HG03135 (cell line): Measurements from ENCODE around the gene CCR1.
"Not testable (repeated sequence)": the region's sequence is repeated elsewhere in the genome, so short reads cannot be mapped to it uniquely, and the experiment has no call there.

Experiments
- ATAC-seq: cut with Tn5 transposase; IDR thresholded peaks from one replicate; pipeline ENCODE4 v1.9.1; 2021; ENCODE audit warnings: mild to moderate bottlenecking, moderate library complexity; ENCODE audit not compliant: unreplicated experiment

CCR1 gene

GRCh38 chr3:46184469-46184868 lies 23.6 kb downstream of the CCR1 start:
- ATAC-seq, result no peak

- ATAC-seq, result no peak
These were observed 24.8 kb downstream of the CCR1 start for GRCh38 chr3:46183330-46183729.

GRCh38 chr3:46168583-46169345 lies 39.3 kb downstream of the CCR1 start:
- ATAC-seq, result no peak

DNA sequence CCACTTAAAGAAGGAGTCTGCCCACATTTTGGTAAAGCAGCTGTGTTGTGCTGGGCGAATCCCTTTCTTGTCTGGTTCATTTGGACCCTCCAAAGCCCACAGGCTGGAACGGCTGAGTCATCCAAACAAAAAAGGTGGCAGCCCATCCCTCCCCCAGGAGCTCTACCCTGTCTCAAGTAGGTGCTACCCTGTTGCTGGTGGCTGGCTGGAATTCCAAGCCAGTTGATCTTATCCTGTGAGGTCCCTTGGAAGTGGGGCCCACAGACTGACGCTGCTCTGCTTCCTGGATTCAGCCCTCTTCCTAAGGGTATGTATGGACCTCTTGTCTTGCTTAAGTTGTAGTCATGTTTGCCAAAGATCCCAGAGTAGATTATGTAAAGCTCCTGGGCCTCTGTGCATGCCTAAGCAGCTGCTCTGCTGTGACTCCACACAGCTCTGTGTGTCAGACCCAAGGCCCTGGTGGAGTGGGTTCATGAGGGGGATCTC lies 44.5 kb downstream of the CCR1 start:
- no peak for ATAC-seq

DNA sequence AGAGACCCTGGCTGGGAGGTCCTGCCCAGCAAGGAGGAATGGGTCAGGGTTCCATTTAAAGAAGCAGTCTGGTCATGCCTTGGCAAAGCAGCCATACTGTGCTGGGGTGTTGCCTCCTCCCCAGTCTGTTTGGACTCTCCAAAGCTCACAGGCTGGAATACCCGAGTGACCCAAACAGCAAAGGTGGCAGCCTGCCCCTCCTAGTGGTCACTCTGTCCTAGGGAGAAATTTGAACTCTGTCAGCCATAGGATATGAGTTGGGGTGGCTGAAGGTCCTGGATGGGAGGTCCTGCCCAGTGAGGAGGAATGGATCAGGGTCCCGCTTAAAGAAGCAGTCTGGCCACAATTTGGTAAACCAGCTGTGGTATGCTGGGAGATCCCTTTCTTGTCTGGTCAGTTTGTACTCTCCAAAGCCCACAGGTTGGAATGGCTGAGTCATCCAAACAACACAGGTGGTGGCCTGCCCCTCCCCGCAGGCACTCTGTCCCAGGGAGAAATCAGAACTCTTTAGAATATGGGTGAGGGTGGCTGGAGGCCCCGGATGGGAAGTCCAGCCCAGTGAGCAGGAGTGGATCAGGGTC lies 45.0 kb downstream of the CCR1 start:
- ATAC-seq, result no peak

GRCh38 chr3:46157685-46158084 lies 50.4 kb downstream of the CCR1 start:
- not testable (repeated sequence) for ATAC-seq

DNA sequence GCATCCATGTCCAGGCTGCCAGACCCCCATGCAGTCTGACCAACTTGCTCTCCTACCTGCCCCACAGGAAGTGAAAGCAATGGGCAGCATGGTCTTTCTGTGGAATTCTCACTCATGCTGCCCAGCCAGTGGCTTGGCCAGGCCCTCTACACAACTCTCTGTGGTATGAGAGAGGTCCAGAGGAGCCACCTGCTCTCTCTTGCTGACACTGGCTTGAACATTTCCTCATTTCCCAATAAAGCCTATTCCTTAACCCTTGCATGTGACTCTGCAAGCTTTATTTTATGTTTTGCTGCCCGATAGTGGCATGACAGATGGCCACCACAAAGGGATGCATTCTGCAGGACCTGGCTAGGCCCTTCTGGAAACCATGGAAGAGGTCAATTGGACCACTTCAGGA lies 53.8 kb downstream of the CCR1 start:
- ATAC-seq, result no peak
